GM19193 (cell line): ENCODE data around the gene HSD17B4.

ENCODE experiments used
- POLR2A ChIP-seq: IDR thresholded peaks from 4 replicates; pipeline ENCODE4 v1.6.1; 2011; ENCODE audit not compliant: insufficient read depth, insufficient read length; ENCODE audit errors: extremely low read depth

The HSD17B4 gene

GRCh38 chr5:119452373-119453039, at the start of gene HSD17B4:
TSS of gene HSD17B4 (plus strand) at chr5:119452497. CDS start at chr5:119452576, 79 bp downstream.
- TF ChIP-seq POLR2A: peak; percentile 68

- no peak for TF ChIP-seq POLR2A
Measured at GRCh38 chr5:119402555-119402954, 49.7 kb upstream of the HSD17B4 start.

GRCh38 chr5:119404033-119404432, 48.3 kb upstream of the HSD17B4 start:
- TF ChIP-seq POLR2A: no peak

DNA sequence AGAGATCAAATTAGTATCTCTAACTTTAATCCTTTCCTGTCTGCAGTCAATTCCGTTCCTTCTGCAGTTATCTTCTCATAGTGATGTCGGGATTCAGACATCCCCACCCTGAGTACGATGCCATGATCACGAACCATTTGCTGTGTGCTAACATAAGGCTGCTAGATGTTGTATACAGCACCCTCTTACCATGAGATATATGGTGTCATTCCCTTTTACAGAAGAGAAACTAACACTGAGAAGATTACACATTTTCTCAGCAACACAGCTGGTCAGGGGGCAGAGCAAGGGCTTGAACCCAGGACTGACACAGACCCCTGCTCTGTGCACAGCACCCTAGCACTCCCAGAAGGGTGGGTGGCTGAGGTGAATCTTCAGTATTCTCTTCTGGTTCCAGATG, 46.9 kb upstream of the HSD17B4 start:
- no peak for TF ChIP-seq POLR2A

- no peak for TF ChIP-seq POLR2A
Measured at GRCh38 chr5:119406551-119407110, 45.7 kb upstream of the HSD17B4 start.

- TF ChIP-seq POLR2A: no peak
Measured at GRCh38 chr5:119409235-119409815, 43.0 kb upstream of the HSD17B4 start.

DNA sequence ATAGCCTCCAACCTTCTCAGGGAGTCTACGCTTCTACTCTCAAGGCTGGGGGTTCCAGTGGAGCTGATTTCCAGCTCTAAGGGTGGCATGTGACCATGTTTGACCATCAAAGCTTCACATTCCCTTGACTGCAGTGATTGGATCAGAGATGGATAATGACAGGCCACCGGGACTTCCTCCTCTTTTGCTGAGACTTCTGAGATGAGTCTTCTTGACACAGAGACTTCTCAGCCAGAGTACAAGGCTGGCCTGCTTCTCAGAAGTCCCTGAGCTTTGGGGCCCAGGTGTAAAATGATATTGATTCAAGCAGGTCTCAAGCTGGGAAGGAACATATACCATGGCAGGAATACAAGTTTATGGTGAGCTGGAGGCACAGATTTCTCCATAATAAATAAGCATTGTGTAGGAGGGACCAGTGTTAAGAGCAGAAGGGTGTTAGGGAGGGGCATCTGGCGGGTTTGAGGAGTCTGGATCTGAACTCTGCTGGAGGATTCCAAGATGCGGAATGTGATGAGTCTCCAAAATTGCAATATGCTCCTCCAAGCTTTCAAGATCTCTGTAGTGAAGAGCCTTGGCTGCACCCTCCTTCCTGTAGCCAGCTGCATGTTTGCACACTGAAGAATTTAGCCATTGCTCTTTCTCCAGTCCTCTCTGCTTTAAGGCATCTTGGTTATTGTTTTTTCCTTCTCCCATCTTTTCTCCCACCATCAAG, 41.7 kb upstream of the HSD17B4 start:
- no peak for TF ChIP-seq POLR2A

- no peak for TF ChIP-seq POLR2A
Measured at GRCh38 chr5:119411361-119412278, 40.7 kb upstream of the HSD17B4 start.

DNA sequence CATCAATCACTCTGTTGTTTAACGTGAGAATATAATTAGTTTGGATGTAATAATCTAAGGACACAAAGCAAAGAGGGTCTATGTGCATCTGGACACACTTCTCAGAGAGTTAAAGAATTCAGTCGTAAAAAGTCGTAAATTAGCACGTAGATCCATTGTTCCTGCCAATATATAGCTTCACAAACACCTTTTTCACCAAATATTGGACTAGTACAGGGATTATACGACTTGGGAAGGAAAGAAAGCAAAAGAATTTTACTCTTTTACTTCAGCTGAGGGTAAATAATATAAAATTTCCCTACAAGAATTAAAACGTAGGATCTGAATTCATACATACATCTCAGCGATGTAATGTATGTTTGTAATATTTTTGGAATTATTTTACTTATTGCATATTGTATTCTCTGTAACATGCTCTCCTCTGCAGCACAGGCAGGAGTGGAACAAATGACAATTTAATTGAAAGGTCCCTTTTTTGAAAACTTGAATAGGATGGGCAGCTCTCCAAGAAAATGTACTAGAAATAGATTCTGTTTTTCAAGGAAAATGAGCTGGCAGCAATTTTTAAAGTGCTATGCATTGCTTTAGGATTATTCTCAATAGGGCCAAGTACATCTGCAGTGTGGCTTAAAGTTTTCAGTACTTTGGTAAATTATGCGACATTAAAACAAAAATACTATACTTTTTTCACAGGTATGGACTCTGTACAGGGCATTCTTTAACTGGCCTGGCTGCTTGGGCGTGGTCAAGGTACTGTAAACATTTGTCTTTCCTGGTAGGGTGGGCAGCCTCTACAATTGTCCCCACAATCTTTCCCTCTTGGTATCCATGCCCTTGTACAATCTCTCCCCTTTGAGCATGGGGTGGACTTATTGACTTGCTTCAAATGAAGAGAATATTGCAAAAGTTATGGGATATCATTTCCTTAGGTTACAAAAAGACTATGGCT, 39.7 kb upstream of the HSD17B4 start:
- TF ChIP-seq POLR2A: no peak

- TF ChIP-seq POLR2A: no peak
Measured at GRCh38 chr5:119417891-119418605, 34.2 kb upstream of the HSD17B4 start.

- TF ChIP-seq POLR2A: no peak
Measured at GRCh38 chr5:119418606-119419100, 33.6 kb upstream of the HSD17B4 start.

GRCh38 chr5:119420169-119420568, 32.1 kb upstream of the HSD17B4 start:
- TF ChIP-seq POLR2A: no peak

DNA sequence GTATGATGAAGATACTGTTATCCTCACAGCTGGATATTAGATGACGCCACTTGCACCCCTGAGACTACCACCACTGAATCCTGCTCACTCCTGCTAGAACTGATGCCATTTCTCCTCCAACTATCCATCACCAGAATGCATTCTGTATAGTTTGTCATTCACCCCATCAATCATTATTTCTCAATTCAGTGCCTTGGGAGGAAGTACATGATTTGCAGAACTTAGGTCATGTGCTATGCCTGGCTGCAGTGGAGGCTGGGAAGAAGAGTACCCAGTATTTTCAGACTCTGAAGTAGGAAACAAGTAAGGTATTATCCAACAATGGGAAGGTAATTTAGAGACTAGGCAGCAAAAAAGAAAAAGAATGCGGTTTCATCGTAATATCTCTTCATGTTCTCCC, 26.2 kb upstream of the HSD17B4 start:
- TF ChIP-seq POLR2A: no peak
